ENCODE results near the gene AP1B1.

AP1B1 gene

GRCh38 chr22:29315286-29316140, 72.9 kb downstream of the AP1B1 start, which contains the start of gene RASL10A:
Gene RASL10A, minus strand, starts transcription at chr22:29315697. Its CDS starts 451 bp downstream, at chr22:29315246.
- H3K4me3 ChIP-seq (ENCODE audit: insufficient read length, low read depth), result peak within 1 kb of the TSS; percentile 45
- peaks cover 18% of the 10 kb centered on the region for H3K36me3 ChIP-seq (ENCODE audit: insufficient read depth, insufficient read length, low read length)
- TF ChIP-seq SUZ12 (IDR thresholded peaks at IDR 0.05; ENCODE audit: extremely low read depth, insufficient read depth, insufficient read length), result no peak
- no peak for TF ChIP-seq ZNF274 (IDR thresholded peaks at IDR 0.05; ENCODE audit: low read depth, low read length)
- no peak for TF ChIP-seq YY1 (IDR thresholded peaks at IDR 0.05; ENCODE audit: insufficient read depth, insufficient read length)
- H3K9me3 ChIP-seq (ENCODE audit: insufficient read depth, low read length), result no peaks in the 10 kb centered on the region; the same call in 1 of the 2 replicates
- H3K9ac ChIP-seq (ENCODE audit: insufficient read length, low read depth), result peak within 1 kb of the TSS; percentile 74
- no peak for DNase-seq (ENCODE audit: low read depth, low spot score)
- peaks cover 15% of the 10 kb centered on the region for H3K4me1 ChIP-seq (ENCODE audit: insufficient read depth, insufficient read length)
- H3K27me3 ChIP-seq (ENCODE audit: insufficient read depth, insufficient read length), result peaks cover 34% of the 10 kb centered on the region

GRCh38 chr22:29314537-29315285, 73.7 kb downstream of the AP1B1 start:
- Histone ChIP-seq H3K4me1 (ENCODE audit: insufficient read depth, insufficient read length) (peaks cover 15% of the 10 kb centered on the region), H3K27me3 (ENCODE audit: insufficient read depth, insufficient read length) (peaks cover 34% of the 10 kb centered on the region), H3K9me3 (ENCODE audit: insufficient read depth, low read length) (no peaks in the 10 kb centered on the region; the same call in 1 of the 2 replicates), H3K9ac (ENCODE audit: insufficient read length, low read depth) (peak overlapping the region; percentile 74), H3K4me3 (ENCODE audit: insufficient read length, low read depth) (peak overlapping the region; percentile 45), H3K36me3 (ENCODE audit: insufficient read depth, insufficient read length, low read length) (peaks cover 20% of the 10 kb centered on the region)
- TF ChIP-seq YY1 (IDR thresholded peaks at IDR 0.05; ENCODE audit: insufficient read depth, insufficient read length) (no peak), SUZ12 (IDR thresholded peaks at IDR 0.05; ENCODE audit: extremely low read depth, insufficient read depth, insufficient read length) (no peak), ZNF274 (IDR thresholded peaks at IDR 0.05; ENCODE audit: low read depth, low read length) (no peak)
- DNase-seq (ENCODE audit: low read depth, low spot score), result no peak

- TF ChIP-seq YY1 (IDR thresholded peaks at IDR 0.05; ENCODE audit: insufficient read depth, insufficient read length) (no peak), SUZ12 (IDR thresholded peaks at IDR 0.05; ENCODE audit: extremely low read depth, insufficient read depth, insufficient read length) (no peak), ZNF274 (IDR thresholded peaks at IDR 0.05; ENCODE audit: low read depth, low read length) (no peak)
- Histone ChIP-seq H3K36me3 (ENCODE audit: insufficient read depth, insufficient read length, low read length) (peaks cover 21% of the 10 kb centered on the region), H3K4me1 (ENCODE audit: insufficient read depth, insufficient read length) (peaks cover 18% of the 10 kb centered on the region), H3K9me3 (ENCODE audit: insufficient read depth, low read length) (no peaks in the 10 kb centered on the region; the same call in 1 of the 2 replicates), H3K4me3 (ENCODE audit: insufficient read length, low read depth) (peak overlapping the region; percentile 45), H3K9ac (ENCODE audit: insufficient read length, low read depth) (peak overlapping the region; percentile 74), H3K27me3 (ENCODE audit: insufficient read depth, insufficient read length) (peaks cover 34% of the 10 kb centered on the region)
- no peak for DNase-seq (ENCODE audit: low read depth, low spot score)
These were observed 74.5 kb downstream of the AP1B1 start for GRCh38 chr22:29313576-29314466.

- Histone ChIP-seq H3K9me3 (ENCODE audit: insufficient read depth, low read length) (no peaks in the 10 kb centered on the region; the same call in 1 of the 2 replicates), H3K36me3 (ENCODE audit: insufficient read depth, insufficient read length, low read length) (peaks cover 27% of the 10 kb centered on the region), H3K4me3 (ENCODE audit: insufficient read length, low read depth) (no peak overlapping the region), H3K9ac (ENCODE audit: insufficient read length, low read depth) (no peak overlapping the region), H3K27me3 (ENCODE audit: insufficient read depth, insufficient read length) (peaks cover 34% of the 10 kb centered on the region), H3K4me1 (ENCODE audit: insufficient read depth, insufficient read length) (peaks cover 23% of the 10 kb centered on the region)
- no peak for TF ChIP-seq SUZ12 (IDR thresholded peaks at IDR 0.05; ENCODE audit: extremely low read depth, insufficient read depth, insufficient read length)
- no peak for TF ChIP-seq ZNF274 (IDR thresholded peaks at IDR 0.05; ENCODE audit: low read depth, low read length)
- TF ChIP-seq YY1 (IDR thresholded peaks at IDR 0.05; ENCODE audit: insufficient read depth, insufficient read length), result no peak
- DNase-seq (ENCODE audit: low read depth, low spot score), result no peak
These were observed 75.2 kb downstream of the AP1B1 start for GRCh38 chr22:29313126-29313575.

- no peak for DNase-seq (ENCODE audit: low read depth, low spot score)
- no peaks in the 10 kb centered on the region; the same call in 1 of the 2 replicates for H3K9me3 ChIP-seq (ENCODE audit: insufficient read depth, low read length)
- H3K4me1 ChIP-seq (ENCODE audit: insufficient read depth, insufficient read length), result peaks cover 26% of the 10 kb centered on the region
- H3K27me3 ChIP-seq (ENCODE audit: insufficient read depth, insufficient read length), result peaks cover 34% of the 10 kb centered on the region
- H3K36me3 ChIP-seq (ENCODE audit: insufficient read depth, insufficient read length, low read length), result peaks cover 29% of the 10 kb centered on the region
- TF ChIP-seq SUZ12 (IDR thresholded peaks at IDR 0.05; ENCODE audit: extremely low read depth, insufficient read depth, insufficient read length) (no peak), YY1 (IDR thresholded peaks at IDR 0.05; ENCODE audit: insufficient read depth, insufficient read length) (no peak), ZNF274 (IDR thresholded peaks at IDR 0.05; ENCODE audit: low read depth, low read length) (no peak)
- H3K9ac ChIP-seq (ENCODE audit: insufficient read length, low read depth), result no peak overlapping the region
- no peak overlapping the region for H3K4me3 ChIP-seq (ENCODE audit: insufficient read length, low read depth)
These were observed 75.9 kb downstream of the AP1B1 start for GRCh38 chr22:29312218-29313125.

Measured in NT2/D1 (cell line).